PFSK-1 (cell line): Measurements from ENCODE around the gene BEND2.

Experiments used
- FOXP2 ChIP-seq: optimal IDR thresholded peaks from 2 replicates; pipeline ENCODE3; 2011; ENCODE audit warnings: borderline replicate concordance, control low read depth, inconsistent platforms; ENCODE audit not compliant: insufficient read depth; ENCODE audit errors: extremely low read length, extremely low read depth
- POLR2AphosphoS5 ChIP-seq: IDR thresholded peaks from 2 replicates; pipeline ENCODE4 v1.6.1; 2012; ENCODE audit warnings: low read depth, mild to moderate bottlenecking, control low read depth, low read length, moderate library complexity
- REST ChIP-seq, 2 experiments: IDR thresholded peaks; 2 replicates each; pipeline versions ENCODE4 v1.6.1 to v1.8.0; 2011 to 2012; ENCODE audit warnings: low read depth in 2 of 2, low read length in 2 of 2, control low read depth in 1 of 2, inconsistent platforms in 1 of 2, mild to moderate bottlenecking in 1 of 2, moderate library complexity in 1 of 2; ENCODE audit not compliant: insufficient read depth in 1 of 2
- SIN3A ChIP-seq: IDR thresholded peaks from 2 replicates; pipeline ENCODE4 v1.6.1; 2012; ENCODE audit warnings: mild to moderate bottlenecking, low read length, moderate library complexity, borderline replicate concordance; ENCODE audit not compliant: insufficient read depth
- TAF1 ChIP-seq: IDR thresholded peaks from 2 replicates; pipeline ENCODE4 v1.6.1; 2012; ENCODE audit warnings: low read length, control low read depth, borderline replicate concordance; ENCODE audit not compliant: insufficient read depth

The BEND2 gene

GRCh38 chrX:18129690-18130089, 91.0 kb downstream of the BEND2 start:
- TF ChIP-seq SIN3A, result no peak

- TF ChIP-seq TAF1 (no peak), SIN3A (no peak), REST (IDR thresholded peaks at IDR 0.05; ENCODE audit: insufficient read depth in 1 of 2, low read depth in 2 of 2, low read length in 2 of 2) (no peak), FOXP2 (no peak), POLR2AphosphoS5 (no peak)
Observed at GRCh38 chrX:18126971-18127370, 93.7 kb downstream of the BEND2 start.

- no peak for TF ChIP-seq POLR2AphosphoS5
- TF ChIP-seq FOXP2, result no peak
- no peak for TF ChIP-seq REST (IDR thresholded peaks at IDR 0.05; ENCODE audit: insufficient read depth in 1 of 2, low read depth in 2 of 2, low read length in 2 of 2)
- no peak for TF ChIP-seq SIN3A
- no peak for TF ChIP-seq TAF1
Observed at GRCh38 chrX:18119856-18120255, 100.8 kb downstream of the BEND2 start.
